NT2/D1 (cell line): ENCODE results near the gene EPB41L2.

Experiments used
- SUZ12 ChIP-seq: IDR thresholded peaks from 2 replicates; pipeline ENCODE4 v1.6.1; 2011; ENCODE audit not compliant: insufficient read length, insufficient read depth; ENCODE audit errors: extremely low read depth
- ZNF274 ChIP-seq: IDR thresholded peaks from 2 replicates; pipeline ENCODE4 v1.6.1; 2011; ENCODE audit warnings: mild to moderate bottlenecking, low read depth, low read length

GRCh38 chr6:131101911-131102680 is 39.1 kb upstream of the EPB41L2 start:
- TF ChIP-seq ZNF274 (no peak), SUZ12 (no peak)
